GM12864 (cell line): ENCODE measurements around the gene SCAF1.
"Not testable (repeated sequence)": the region's sequence is repeated elsewhere in the genome, so short reads cannot be mapped to it uniquely, and the experiment has no call there.

Experiments
- DNase-seq: peaks from one replicate; pipeline ENCODE4 v3.0.0-alpha.2; 2011; ENCODE audit warnings: low read depth
- H3K4me3 ChIP-seq: 2 replicates; pipeline ENCODE4 v1.5.1; 2011; ENCODE audit warnings: mild to moderate bottlenecking, low read depth, low read length, control low read depth
- TF ChIP-seq, protein P1 (sequence below): IDR thresholded peaks from 2 replicates; pipeline ENCODE4 v1.5.1; 2011; ENCODE audit warnings: low read depth, mild to moderate bottlenecking, moderate library complexity, low read length, control low read depth, inconsistent platforms; ENCODE audit errors: missing control alignments

The SCAF1 gene

GRCh38 chr19:49615861-49616260 lies 26.1 kb upstream of the SCAF1 start:
- DNase-seq = no peak
- no peak overlapping the region for H3K4me3 ChIP-seq
- TF ChIP-seq, protein P1, sequence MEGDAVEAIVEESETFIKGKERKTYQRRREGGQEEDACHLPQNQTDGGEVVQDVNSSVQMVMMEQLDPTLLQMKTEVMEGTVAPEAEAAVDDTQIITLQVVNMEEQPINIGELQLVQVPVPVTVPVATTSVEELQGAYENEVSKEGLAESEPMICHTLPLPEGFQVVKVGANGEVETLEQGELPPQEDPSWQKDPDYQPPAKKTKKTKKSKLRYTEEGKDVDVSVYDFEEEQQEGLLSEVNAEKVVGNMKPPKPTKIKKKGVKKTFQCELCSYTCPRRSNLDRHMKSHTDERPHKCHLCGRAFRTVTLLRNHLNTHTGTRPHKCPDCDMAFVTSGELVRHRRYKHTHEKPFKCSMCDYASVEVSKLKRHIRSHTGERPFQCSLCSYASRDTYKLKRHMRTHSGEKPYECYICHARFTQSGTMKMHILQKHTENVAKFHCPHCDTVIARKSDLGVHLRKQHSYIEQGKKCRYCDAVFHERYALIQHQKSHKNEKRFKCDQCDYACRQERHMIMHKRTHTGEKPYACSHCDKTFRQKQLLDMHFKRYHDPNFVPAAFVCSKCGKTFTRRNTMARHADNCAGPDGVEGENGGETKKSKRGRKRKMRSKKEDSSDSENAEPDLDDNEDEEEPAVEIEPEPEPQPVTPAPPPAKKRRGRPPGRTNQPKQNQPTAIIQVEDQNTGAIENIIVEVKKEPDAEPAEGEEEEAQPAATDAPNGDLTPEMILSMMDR = no peak

GRCh38 chr19:49616532-49616931 lies 25.5 kb upstream of the SCAF1 start:
- DNase-seq = no peak
- no peak overlapping the region for H3K4me3 ChIP-seq
- TF ChIP-seq, protein P1 = no peak

GRCh38 chr19:49616945-49617344 lies 25.1 kb upstream of the SCAF1 start:
- DNase-seq = no peak
- H3K4me3 ChIP-seq = no peak overlapping the region
- TF ChIP-seq, protein P1 = no peak

- not testable (repeated sequence) for H3K4me3 ChIP-seq, DNase-seq
Observed at GRCh38 chr19:49617860-49618259, 24.1 kb upstream of the SCAF1 start.

DNA sequence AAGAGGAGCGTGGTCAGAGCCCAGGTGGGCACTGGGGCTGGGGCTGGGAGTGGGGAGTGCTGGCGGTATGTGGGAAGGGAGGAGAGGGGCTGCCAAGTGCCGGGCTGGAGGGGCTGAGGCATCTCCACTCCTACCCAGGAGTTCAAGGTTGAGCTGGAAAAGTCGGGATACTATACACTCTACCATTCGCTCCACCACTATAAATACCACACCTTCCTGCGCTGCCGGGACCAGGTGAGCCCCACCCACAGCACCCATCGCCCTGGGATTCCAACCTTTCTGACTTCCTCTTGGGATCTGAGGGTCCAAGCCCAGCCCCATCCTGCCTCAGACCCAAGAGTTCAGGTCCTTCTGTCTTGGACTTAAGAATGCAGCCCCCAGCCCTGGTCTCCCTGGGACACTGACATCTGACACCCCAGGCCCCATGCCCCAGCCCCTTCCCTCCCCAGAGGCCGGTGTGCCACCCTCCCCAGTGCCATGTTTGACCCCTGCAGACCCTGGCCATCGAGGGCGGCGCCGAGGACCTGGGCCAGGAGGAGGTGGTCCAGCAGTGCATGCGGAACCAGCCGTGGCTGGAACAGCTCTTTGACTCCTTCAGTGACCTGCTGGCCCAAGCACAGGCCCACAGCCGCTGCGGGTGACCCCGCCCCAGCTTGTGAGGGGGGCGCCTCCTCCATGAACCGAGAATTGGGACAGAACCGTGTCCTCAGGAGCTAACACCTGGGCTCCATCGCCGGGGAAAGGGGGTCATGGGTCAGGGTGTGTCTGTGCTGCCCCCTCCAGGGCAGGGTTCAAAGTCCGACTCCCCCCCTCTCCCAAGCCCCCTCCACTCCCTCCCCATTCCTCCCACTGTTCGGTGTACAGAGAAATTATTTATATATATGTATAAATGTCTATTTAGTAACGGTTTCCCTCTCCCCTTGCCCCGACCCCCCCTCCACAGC lies 16.8 kb upstream of the SCAF1 start:
- TF ChIP-seq, protein P1 = no peak
- no peak overlapping the region for H3K4me3 ChIP-seq
- no peak for DNase-seq

DNA sequence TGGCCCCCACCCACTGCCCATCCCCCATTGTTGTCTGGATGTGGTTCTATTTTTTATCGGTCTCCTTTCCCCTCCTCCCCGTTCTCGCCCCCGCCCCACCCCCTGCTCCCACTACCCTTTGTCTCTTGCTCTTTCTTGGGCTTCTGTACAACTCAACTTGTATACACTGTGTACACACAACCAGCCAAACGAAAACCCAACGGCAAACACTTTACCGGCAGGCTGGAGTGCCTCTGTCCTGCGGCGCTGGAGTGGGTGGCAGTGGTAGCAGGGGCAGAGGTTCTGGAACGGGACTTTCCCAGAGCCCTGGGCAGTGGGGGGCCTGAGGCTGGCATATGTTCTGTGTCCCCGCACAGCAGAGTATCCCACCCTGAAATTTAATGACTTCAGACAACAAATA lies 15.8 kb upstream of the SCAF1 start:
- TF ChIP-seq, protein P1 = no peak
- no peak for DNase-seq
- H3K4me3 ChIP-seq = no peak overlapping the region

DNA sequence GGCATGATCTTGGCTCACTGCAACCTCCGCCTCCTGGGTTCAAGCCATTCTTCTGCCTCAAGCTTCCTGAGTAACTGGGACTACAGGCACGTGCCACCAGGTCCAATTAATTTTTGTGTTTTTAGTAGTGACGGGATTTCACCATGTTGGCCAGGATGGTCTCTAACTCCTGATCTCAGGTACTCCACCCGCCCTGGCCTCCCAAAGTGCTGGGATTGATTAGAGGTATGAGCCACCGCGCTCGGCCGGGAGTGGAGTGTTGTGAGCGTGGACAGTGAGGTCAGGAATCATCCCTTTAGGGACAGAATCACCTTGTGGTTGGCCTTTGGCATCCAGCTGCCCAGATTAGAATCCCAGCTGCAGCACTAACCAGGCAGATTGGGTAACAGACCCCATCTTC lies 12.3 kb upstream of the SCAF1 start:
- TF ChIP-seq, protein P1 = no peak
- DNase-seq = no peak
- no peak overlapping the region for H3K4me3 ChIP-seq
